ENCODE results near the gene ZNF468. TPM values are rescaled to one million over a fixed set of nuclear protein-coding genes. Genes with fewer than 3 reads are reported as not detected.
"Not testable (repeated sequence)": the region's sequence is repeated elsewhere in the genome, so short reads cannot be mapped to it uniquely, and the experiment has no call there.

ZNF468 gene
- total and polyA plus RNA-seq, 8 donors = 5.8 to 53.1 (median 13.1) TPM

DNA sequence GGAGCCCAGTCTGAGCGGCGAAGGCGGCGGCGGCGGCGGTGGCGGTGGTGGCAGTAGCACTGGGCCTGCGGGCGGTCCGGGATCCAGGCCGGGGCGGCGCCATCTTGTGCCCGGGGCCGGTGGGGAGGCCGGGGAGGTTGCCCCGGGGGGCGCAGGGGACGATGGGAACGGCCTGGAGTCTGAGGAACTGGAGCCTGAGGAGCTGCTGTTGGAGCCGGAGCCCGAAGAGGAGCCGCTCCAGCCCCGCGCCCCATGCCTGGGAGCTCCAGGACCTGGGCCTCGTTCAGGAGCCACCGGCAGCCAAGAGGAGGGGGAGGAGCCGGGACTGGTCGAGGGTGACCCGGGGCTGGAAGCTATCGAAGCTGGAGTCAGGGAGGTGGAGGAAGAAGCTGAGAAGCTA lies 47.6 kb downstream of the ZNF468 start:
- no peak overlapping the region for H3K27ac ChIP-seq
- peaks cover 20 to 75% (median 73%) of the 10 kb centered on the region in 4 donors for H3K36me3 ChIP-seq
- H3K4me1 ChIP-seq = no peaks in the 10 kb centered on the region
- peaks cover 5 to 62% (median 38%) of the 10 kb centered on the region in 4 donors for H3K9me3 ChIP-seq
- no peak for DNase-seq
- TF ChIP-seq, protein P1, sequence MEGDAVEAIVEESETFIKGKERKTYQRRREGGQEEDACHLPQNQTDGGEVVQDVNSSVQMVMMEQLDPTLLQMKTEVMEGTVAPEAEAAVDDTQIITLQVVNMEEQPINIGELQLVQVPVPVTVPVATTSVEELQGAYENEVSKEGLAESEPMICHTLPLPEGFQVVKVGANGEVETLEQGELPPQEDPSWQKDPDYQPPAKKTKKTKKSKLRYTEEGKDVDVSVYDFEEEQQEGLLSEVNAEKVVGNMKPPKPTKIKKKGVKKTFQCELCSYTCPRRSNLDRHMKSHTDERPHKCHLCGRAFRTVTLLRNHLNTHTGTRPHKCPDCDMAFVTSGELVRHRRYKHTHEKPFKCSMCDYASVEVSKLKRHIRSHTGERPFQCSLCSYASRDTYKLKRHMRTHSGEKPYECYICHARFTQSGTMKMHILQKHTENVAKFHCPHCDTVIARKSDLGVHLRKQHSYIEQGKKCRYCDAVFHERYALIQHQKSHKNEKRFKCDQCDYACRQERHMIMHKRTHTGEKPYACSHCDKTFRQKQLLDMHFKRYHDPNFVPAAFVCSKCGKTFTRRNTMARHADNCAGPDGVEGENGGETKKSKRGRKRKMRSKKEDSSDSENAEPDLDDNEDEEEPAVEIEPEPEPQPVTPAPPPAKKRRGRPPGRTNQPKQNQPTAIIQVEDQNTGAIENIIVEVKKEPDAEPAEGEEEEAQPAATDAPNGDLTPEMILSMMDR (IDR thresholded peaks at IDR 0.05) = no peak
- TF ChIP-seq POLR2A (IDR thresholded peaks at IDR 0.05) = no peak
- no peak for TF ChIP-seq EP300 (IDR thresholded peaks at IDR 0.05)
- TF ChIP-seq POLR2AphosphoS5 (IDR thresholded peaks at IDR 0.05) = no peak
- no peak overlapping the region for H3K4me3 ChIP-seq
- 93 to 98% (median 96%) methylated on average over 24 to 32 of the region's 32 CpGs for WGBS, 5 donors
- H3K27me3 ChIP-seq = no peaks in the 10 kb centered on the region
- intact Hi-C loops (cut with DNase I; ENCODE audit: low total_unique reads) = no loop called here

DNA sequence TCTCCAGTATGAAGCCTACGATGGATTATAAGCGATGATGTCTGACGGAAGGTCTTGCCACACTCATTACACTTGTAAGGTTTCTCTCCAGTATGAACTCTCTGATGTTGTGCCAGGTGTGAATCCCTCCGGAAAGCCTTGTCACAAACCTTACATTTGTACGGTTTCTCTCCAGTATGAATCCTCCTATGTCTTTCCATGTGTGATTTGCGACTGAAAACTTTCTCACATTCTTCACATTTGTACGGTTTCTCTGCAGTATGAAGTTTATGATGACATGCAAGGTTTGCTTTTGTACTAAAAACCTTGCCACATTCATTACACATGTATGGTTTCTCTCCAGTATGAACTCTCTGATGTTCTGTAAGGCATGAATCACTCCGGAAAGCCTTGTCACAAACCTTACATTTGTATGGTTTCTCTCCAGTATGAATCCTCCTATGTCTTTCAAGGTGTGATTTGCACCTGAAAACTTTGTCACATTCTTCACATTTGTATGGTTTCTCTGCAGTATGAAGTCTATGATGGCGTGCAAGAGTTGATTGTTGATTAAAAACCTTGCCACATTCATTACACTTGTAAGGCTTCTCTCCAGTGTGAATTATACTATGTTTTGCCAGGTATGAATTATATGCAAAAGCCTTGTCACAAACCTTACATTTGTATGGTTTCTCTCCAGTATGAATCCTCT lies 57.3 kb downstream of the ZNF468 start:
- H3K27me3 ChIP-seq; H3K4me1 ChIP-seq; H3K4me3 ChIP-seq; DNase-seq; H3K27ac ChIP-seq; intact Hi-C loops (cut with DNase I; ENCODE audit: low total_unique reads): not testable (repeated sequence)
- WGBS, 5 donors = 95 to 99% (median 98%) methylated on average over 9 of the region's 9 CpGs
- Histone ChIP-seq H3K9me3 (peaks cover 48 to 100% (median 95%) of the 10 kb centered on the region in 4 donors), H3K36me3 (peaks cover 44 to 60% (median 56%) of the 10 kb centered on the region in 4 donors)

DNA sequence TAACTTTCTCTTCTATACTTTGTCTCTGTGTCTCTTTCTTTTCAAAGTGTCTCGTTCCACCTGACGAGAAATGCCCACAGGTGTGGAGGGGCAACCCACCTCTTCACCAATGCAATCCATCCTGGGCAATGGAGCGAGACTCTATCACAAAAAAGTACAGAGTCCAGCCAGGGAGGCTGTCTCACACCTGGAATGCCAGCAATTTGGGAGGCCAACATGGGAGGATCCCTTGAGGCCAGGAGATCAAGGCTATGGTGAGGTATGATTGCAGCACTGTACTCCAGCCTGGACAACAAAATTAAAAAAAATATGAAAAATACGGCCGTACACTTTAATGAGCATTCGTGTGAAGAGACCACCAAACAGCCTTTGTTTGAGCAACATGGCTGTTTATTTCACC lies 68.0 kb downstream of the ZNF468 start:
- no peak overlapping the region for H3K27ac ChIP-seq
- peaks cover 8 to 26% (median 16%) of the 10 kb centered on the region in 4 donors for H3K4me1 ChIP-seq
- WGBS, 5 donors = 92 to 97% (median 95%) methylated on average over 6 of the region's 6 CpGs
- no peaks in the 10 kb centered on the region for H3K27me3 ChIP-seq
- H3K36me3 ChIP-seq = no peaks in the 10 kb centered on the region
- H3K4me3 ChIP-seq = no peak overlapping the region
- intact Hi-C loops (cut with DNase I; ENCODE audit: low total_unique reads) = no loop called here
- no peak for TF ChIP-seq EP300 (IDR thresholded peaks at IDR 0.05)
- TF ChIP-seq POLR2AphosphoS5 (IDR thresholded peaks at IDR 0.05) = no peak
- TF ChIP-seq POLR2A (IDR thresholded peaks at IDR 0.05) = no peak
- TF ChIP-seq, protein P1 (IDR thresholded peaks at IDR 0.05) = no peak
- peaks cover 0 to 20% (median 9%) of the 10 kb centered on the region in 4 donors for H3K9me3 ChIP-seq
- DNase-seq = no peak

Small RNA genes within 50 kb of the gene (small RNA-seq; reads per million reads assigned to genes)
- 0 to 1.2 (median 0.08) reads per million in 4 donors for gene ZNF320

Other genes with a start within 250 kb of the ZNF468 start
- gene ZNF83, start 219.3 kb downstream of the ZNF468 start, total RNA-seq = 100 to 1,000 TPM in 1 of 5 donors, 10 to 100 TPM in 4; 11.0 to 115 (median 35.8) TPM
- 10 to 100 TPM; 10.3 to 36.5 (median 19.1) TPM for gene ZNF83, start 219.3 kb downstream of the ZNF468 start, polyA plus RNA-seq
- gene ZNF611, start 122.6 kb downstream of the ZNF468 start, total RNA-seq = 10 to 100 TPM in 3 of 5 donors, 1 to 10 TPM in 2; 3.6 to 58.5 (median 14.6) TPM
- 1 to 10 TPM; 1.6 to 4.1 (median 2.3) TPM for gene ZNF611, start 122.6 kb downstream of the ZNF468 start, polyA plus RNA-seq
- 10 to 100 TPM in 2 of 5 donors, 1 to 10 TPM in 3; 1.8 to 53.9 (median 8.8) TPM for gene ZNF600, start 70.8 kb downstream of the ZNF468 start, total RNA-seq
- 10 to 100 TPM in 1 of 3 donors, 1 to 10 TPM in 2; 4.7 to 10.2 (median 5.7) TPM for gene ZNF600, start 70.8 kb downstream of the ZNF468 start, polyA plus RNA-seq
- 10 to 100 TPM in 2 of 5 donors, 1 to 10 TPM in 3; 3.2 to 78.6 (median 4.7) TPM for gene ZNF28, start 36.0 kb downstream of the ZNF468 start, total RNA-seq
- 1 to 10 TPM; 2.3 to 5.2 (median 3.9) TPM for gene ZNF28, start 36.0 kb downstream of the ZNF468 start, polyA plus RNA-seq
- gene ZNF320, start 40.0 kb upstream of the ZNF468 start, total RNA-seq = 10 to 100 TPM in 4 of 5 donors, not detected in 1; 23.5 to 94.6 (median 33.2) TPM
- 1 to 10 TPM in 2 of 3 donors, not detected in 1; 3.0 to 3.7 TPM for gene ZNF320, start 40.0 kb upstream of the ZNF468 start, polyA plus RNA-seq
- 10 to 100 TPM in 2 of 5 donors, 1 to 10 TPM in 2, under 1 TPM in 1; 0.29 to 13.4 (median 9.3) TPM for gene ZNF888, start 65.8 kb upstream of the ZNF468 start, total RNA-seq
- gene ZNF888, start 65.8 kb upstream of the ZNF468 start, polyA plus RNA-seq = 1 to 10 TPM; 2.6 to 5.7 (median 3.9) TPM
- 10 to 100 TPM in 4 of 5 donors, 1 to 10 TPM in 1; 2.9 to 41.4 (median 16.9) TPM for gene ZNF816, start 105.3 kb upstream of the ZNF468 start, total RNA-seq
- 1 to 10 TPM; 3.2 to 4.0 (median 3.8) TPM for gene ZNF816, start 105.3 kb upstream of the ZNF468 start, polyA plus RNA-seq
- gene ERVV-1, start 156.3 kb upstream of the ZNF468 start, total RNA-seq = not detected
- gene ERVV-1, start 156.3 kb upstream of the ZNF468 start, polyA plus RNA-seq = not detected
- gene ERVV-2, start 187.1 kb upstream of the ZNF468 start, total RNA-seq = not detected
- gene ERVV-2, start 187.1 kb upstream of the ZNF468 start, polyA plus RNA-seq = not detected
- 10 to 100 TPM; 28.1 to 96.0 (median 56.7) TPM for gene ZNF160, start 245.8 kb upstream of the ZNF468 start, total RNA-seq
- gene ZNF160, start 245.8 kb upstream of the ZNF468 start, polyA plus RNA-seq = 10 to 100 TPM in 1 of 3 donors, 1 to 10 TPM in 2; 7.3 to 13.5 (median 9.2) TPM

Data from stomach (tissue), 9 donors.